Measurements from ENCODE around the gene SNAI1. TPM values are rescaled to one million over a fixed set of nuclear protein-coding genes. Genes with fewer than 3 reads are reported as not detected.

Gene SNAI1
- total and polyA plus RNA-seq, 2 of the 4 experiments (the other 2 are of a cell fraction): 0.54 to 13.7 TPM

- Histone ChIP-seq H2AFZ (replicated peaks; ENCODE audit: low read length, poor library complexity) (peak overlapping the region; percentile 17), H4K20me1 (ENCODE audit: insufficient read depth, low read length) (no peaks in the 10 kb centered on the region), H3K9me1 (ENCODE audit: insufficient read depth, low read length) (peaks cover 11% of the 10 kb centered on the region), H2BK120ac (ENCODE audit: low read depth, low read length) (no peak overlapping the region), H3K4me3 (ENCODE audit: insufficient read depth, low read depth, low read length) (no peak overlapping the region), H3K9me3 (ENCODE audit: control insufficient read depth, insufficient read depth, low read length) (no peaks in the 10 kb centered on the region), H2AK5ac (ENCODE audit: low read depth, low read length) (0 out of 2 replicates have a peak overlapping the region, but pooled peaks have one; percentile 45), H3K27ac (ENCODE audit: insufficient read depth, low read length) (no peak overlapping the region), H2BK5ac (ENCODE audit: low read depth, low read length, poor library complexity, severe bottlenecking) (no peak overlapping the region), H3K79me1 (ENCODE audit: low read depth in 1 of 2, low read length in 2 of 2) (peaks cover 0 to 23% of the 10 kb centered on the region in 2 experiments; a peak in 1 of 4 replicates), H3K4me1 (ENCODE audit: control insufficient read depth, insufficient read depth, low read length) (peaks cover 2% of the 10 kb centered on the region; the same call in 1 of the 2 replicates), H4K8ac (ENCODE audit: low read depth in 2 of 2, low read length in 2 of 2) (no peak overlapping the region), H3K9ac (ENCODE audit: low read depth, low read length) (no peak overlapping the region), H3K4me2 (ENCODE audit: low read depth, low read length) (no peak overlapping the region), H2BK15ac (ENCODE audit: low read depth, low read length) (no peak overlapping the region), H3K14ac (replicated peaks; ENCODE audit: low read depth, low read length) (no peak overlapping the region), H4K91ac (ENCODE audit: insufficient read depth, low read depth, low read length) (no peak overlapping the region), H3K36me3 (ENCODE audit: control insufficient read depth, insufficient read depth, low read length) (peaks cover 2% of the 10 kb centered on the region), H3K18ac (ENCODE audit: low read depth, low read length) (no peak overlapping the region), H3K56ac (ENCODE audit: extremely low read depth, insufficient read depth, low read length) (no peak overlapping the region), H3K27me3 (ENCODE audit: control insufficient read depth, insufficient read depth, low read length) (no peaks in the 10 kb centered on the region), H3K23ac (ENCODE audit: low read depth, low read length) (peak overlapping the region; percentile 2; the same call in 1 of the 2 replicates), H2BK20ac (ENCODE audit: low read depth, low read length) (no peak overlapping the region), H4K5ac (ENCODE audit: low read depth, low read length) (no peak overlapping the region), H3K4ac (ENCODE audit: low read depth, low read length) (peak overlapping the region; percentile 21; the same call in 1 of the 2 replicates), H2AK9ac (replicated peaks; ENCODE audit: low read depth, low read length, poor library complexity) (peak overlapping the region; percentile 34)
- intact Hi-C loops (cut with micrococcal nuclease) (no loop called here), dilution Hi-C loops (cut with HindIII; ENCODE audit: low sequenced_read_pairs, unreplicated experiment) (no loop called here), in situ Hi-C loops (cut with MboI; ENCODE audit: low sequenced_read_pairs) (no loop called here)
- DNase-seq (no peak), ATAC-seq (ENCODE audit: low read depth) (peak; percentile 36; the same call in 1 of the 2 replicates)
- no CpG with 5 or more reads among the region's 5 CpGs for WGBS, 2 experiments (ENCODE audit: extremely low coverage in 2 of 2, insufficient read length in 1 of 2)
- ChIA-PET POLR2A (ENCODE audit: unreplicated experiment) (no interaction called here), CTCF (interaction anchor here (1.6 kb wide), 1 partner anchor 106 kb away, joined by 6 read pairs; no protein-coding TSS in a partner anchor)
- TF ChIP-seq FOS (IDR thresholded peaks at IDR 0.05; ENCODE audit: low read depth, low read length): no peak
- TF ChIP-seq RAD21 (IDR thresholded peaks at IDR 0.05; ENCODE audit: low read length): peak; percentile 30
- 0 out of 2 replicates have a peak, but pooled peaks have one; percentile 12 for TF ChIP-seq SMC3 (IDR thresholded peaks at IDR 0.05; ENCODE audit: low read depth, low read length)
- TF ChIP-seq, protein P1, sequence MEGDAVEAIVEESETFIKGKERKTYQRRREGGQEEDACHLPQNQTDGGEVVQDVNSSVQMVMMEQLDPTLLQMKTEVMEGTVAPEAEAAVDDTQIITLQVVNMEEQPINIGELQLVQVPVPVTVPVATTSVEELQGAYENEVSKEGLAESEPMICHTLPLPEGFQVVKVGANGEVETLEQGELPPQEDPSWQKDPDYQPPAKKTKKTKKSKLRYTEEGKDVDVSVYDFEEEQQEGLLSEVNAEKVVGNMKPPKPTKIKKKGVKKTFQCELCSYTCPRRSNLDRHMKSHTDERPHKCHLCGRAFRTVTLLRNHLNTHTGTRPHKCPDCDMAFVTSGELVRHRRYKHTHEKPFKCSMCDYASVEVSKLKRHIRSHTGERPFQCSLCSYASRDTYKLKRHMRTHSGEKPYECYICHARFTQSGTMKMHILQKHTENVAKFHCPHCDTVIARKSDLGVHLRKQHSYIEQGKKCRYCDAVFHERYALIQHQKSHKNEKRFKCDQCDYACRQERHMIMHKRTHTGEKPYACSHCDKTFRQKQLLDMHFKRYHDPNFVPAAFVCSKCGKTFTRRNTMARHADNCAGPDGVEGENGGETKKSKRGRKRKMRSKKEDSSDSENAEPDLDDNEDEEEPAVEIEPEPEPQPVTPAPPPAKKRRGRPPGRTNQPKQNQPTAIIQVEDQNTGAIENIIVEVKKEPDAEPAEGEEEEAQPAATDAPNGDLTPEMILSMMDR (conservative IDR thresholded peaks at IDR 0.05; ENCODE audit: low read depth, low read length): peak; percentile 48
- no peak for TF ChIP-seq RCOR1 (IDR thresholded peaks at IDR 0.05; ENCODE audit: insufficient replicate concordance, low read length)
- no TSS peak for BruUV-seq (replicated peaks)
Observed at GRCh38 chr20:49964964-49965780, 17.6 kb upstream of the SNAI1 start.

Measured in IMR-90 (cell line).